AG20443 (cell line): ENCODE data around the gene INSRR.

Source experiments
- DNase-seq: peaks from one replicate; pipeline ENCODE4 v3.0.0; 2012; ENCODE audit warnings: low spot score, mixed read lengths

Gene INSRR

GRCh38 chr1:156832434-156832833 is 26.5 kb downstream of the INSRR start:
- no peak for DNase-seq

- DNase-seq = no peak
Measured at GRCh38 chr1:156828400-156829124, 30.4 kb downstream of the INSRR start.

- no peak for DNase-seq
Measured at GRCh38 chr1:156826630-156827029, 32.3 kb downstream of the INSRR start.

- no peak for DNase-seq
Measured at GRCh38 chr1:156823210-156823790, 35.6 kb downstream of the INSRR start.

GRCh38 chr1:156822680-156823079 is 36.2 kb downstream of the INSRR start:
- no peak for DNase-seq

GRCh38 chr1:156821801-156822200 is 37.1 kb downstream of the INSRR start:
- DNase-seq = peak; percentile 77

GRCh38 chr1:156816561-156817328 is 42.2 kb downstream of the INSRR start, which contains the start of gene SH2D2A:
Gene SH2D2A (minus strand): TSS chr1:156816848. CDS start chr1:156816708, 140 bp downstream.
- peak; percentile 27 for DNase-seq

GRCh38 chr1:156815961-156816422 is 42.9 kb downstream of the INSRR start:
- DNase-seq = no peak

- peak; percentile 87 for DNase-seq
Measured at GRCh38 chr1:156815307-156815826, 43.5 kb downstream of the INSRR start.

GRCh38 chr1:156814571-156815260 is 44.2 kb downstream of the INSRR start:
- DNase-seq = no peak

- DNase-seq = peak; percentile 81
Measured at GRCh38 chr1:156813750-156814570, 45.0 kb downstream of the INSRR start.

- DNase-seq = no peak
Measured at GRCh38 chr1:156813298-156813697, 45.6 kb downstream of the INSRR start.

GRCh38 chr1:156812293-156812990 is 46.5 kb downstream of the INSRR start:
- no peak for DNase-seq

- DNase-seq = no peak
Measured at GRCh38 chr1:156811168-156811567, 47.7 kb downstream of the INSRR start.

- no peak for DNase-seq
Measured at GRCh38 chr1:156809711-156810366, 49.1 kb downstream of the INSRR start.

GRCh38 chr1:156809281-156809680 is 49.6 kb downstream of the INSRR start:
- DNase-seq = no peak

- no peak for DNase-seq
Measured at GRCh38 chr1:156808186-156809030, 50.5 kb downstream of the INSRR start.

GRCh38 chr1:156807627-156808026 is 51.3 kb downstream of the INSRR start:
- no peak for DNase-seq
